Pulmonary artery endothelial cell (primary cell): ENCODE data around the gene POLN. TPM values are rescaled to one million over a fixed set of nuclear protein-coding genes. Genes with fewer than 3 reads are reported as not detected.

Source experiments
- DNase-seq: peaks from one replicate; pipeline ENCODE4 v3.0.0-alpha.2; 2011; ENCODE audit warnings: low read depth, low spot score
- total RNA-seq: library from RNA; depleted of rRNA; stranded (reverse); fragments of >200 nt; gene quantifications from 2 replicates; pipeline ENCODE4 v1.2.3, GENCODE V29; 2014

The POLN gene
- 2.0 and 4.8 TPM in 2 replicates for total RNA-seq

- peak; percentile 88 for DNase-seq
Observed at GRCh38 chr4:2241410-2242353, at the start of gene POLN, which contains the start of gene HAUS3. POLN (minus strand) TSS chr4:2242121; CDS start chr4:2229231, 12,890 bp downstream. HAUS3 (minus strand) TSS chr4:2242121; CDS start chr4:2240946, 1,175 bp downstream.

- DNase-seq = no peak
Observed at GRCh38 chr4:2290974-2291704, 49.2 kb upstream of the POLN start.

GRCh38 chr4:2290488-2290887, 48.6 kb upstream of the POLN start:
- DNase-seq = no peak

GRCh38 chr4:2289955-2290333, 48.0 kb upstream of the POLN start:
- DNase-seq = no peak

GRCh38 chr4:2289311-2289954, 47.5 kb upstream of the POLN start:
- DNase-seq = no peak

- no peak for DNase-seq
Observed at GRCh38 chr4:2288051-2288541, 46.2 kb upstream of the POLN start.

GRCh38 chr4:2287594-2287915, 45.6 kb upstream of the POLN start:
- no peak for DNase-seq

- no peak for DNase-seq
Observed at GRCh38 chr4:2286904-2287593, 45.1 kb upstream of the POLN start.

GRCh38 chr4:2285613-2286381, 43.9 kb upstream of the POLN start:
- no peak for DNase-seq

GRCh38 chr4:2284934-2285612, 43.2 kb upstream of the POLN start:
- DNase-seq = peak; percentile 43

GRCh38 chr4:2284161-2284933, 42.4 kb upstream of the POLN start:
- DNase-seq = no peak

GRCh38 chr4:2283199-2283711, 41.3 kb upstream of the POLN start:
- no peak for DNase-seq

- no peak for DNase-seq
Observed at GRCh38 chr4:2281575-2282343, 39.8 kb upstream of the POLN start.

- no peak for DNase-seq
Observed at GRCh38 chr4:2280531-2281300, 38.8 kb upstream of the POLN start.

GRCh38 chr4:2277956-2278355, 36.0 kb upstream of the POLN start:
- DNase-seq = no peak

- DNase-seq = no peak
Observed at GRCh38 chr4:2276581-2277325, 34.8 kb upstream of the POLN start.
